GM18861 (cell line): ENCODE measurements around the gene GATAD2A.
A peak's percentile ranks its signal among the peaks of the same experiment; 100 is the strongest.
"Not testable (repeated sequence)": the region's sequence is repeated elsewhere in the genome, so short reads cannot be mapped to it uniquely, and the experiment has no call there.

ENCODE experiments used
- ATAC-seq: cut with Tn5 transposase; IDR thresholded peaks from one replicate; pipeline ENCODE4 v1.9.1; 2021; ENCODE audit not compliant: unreplicated experiment

GATAD2A gene

DNA sequence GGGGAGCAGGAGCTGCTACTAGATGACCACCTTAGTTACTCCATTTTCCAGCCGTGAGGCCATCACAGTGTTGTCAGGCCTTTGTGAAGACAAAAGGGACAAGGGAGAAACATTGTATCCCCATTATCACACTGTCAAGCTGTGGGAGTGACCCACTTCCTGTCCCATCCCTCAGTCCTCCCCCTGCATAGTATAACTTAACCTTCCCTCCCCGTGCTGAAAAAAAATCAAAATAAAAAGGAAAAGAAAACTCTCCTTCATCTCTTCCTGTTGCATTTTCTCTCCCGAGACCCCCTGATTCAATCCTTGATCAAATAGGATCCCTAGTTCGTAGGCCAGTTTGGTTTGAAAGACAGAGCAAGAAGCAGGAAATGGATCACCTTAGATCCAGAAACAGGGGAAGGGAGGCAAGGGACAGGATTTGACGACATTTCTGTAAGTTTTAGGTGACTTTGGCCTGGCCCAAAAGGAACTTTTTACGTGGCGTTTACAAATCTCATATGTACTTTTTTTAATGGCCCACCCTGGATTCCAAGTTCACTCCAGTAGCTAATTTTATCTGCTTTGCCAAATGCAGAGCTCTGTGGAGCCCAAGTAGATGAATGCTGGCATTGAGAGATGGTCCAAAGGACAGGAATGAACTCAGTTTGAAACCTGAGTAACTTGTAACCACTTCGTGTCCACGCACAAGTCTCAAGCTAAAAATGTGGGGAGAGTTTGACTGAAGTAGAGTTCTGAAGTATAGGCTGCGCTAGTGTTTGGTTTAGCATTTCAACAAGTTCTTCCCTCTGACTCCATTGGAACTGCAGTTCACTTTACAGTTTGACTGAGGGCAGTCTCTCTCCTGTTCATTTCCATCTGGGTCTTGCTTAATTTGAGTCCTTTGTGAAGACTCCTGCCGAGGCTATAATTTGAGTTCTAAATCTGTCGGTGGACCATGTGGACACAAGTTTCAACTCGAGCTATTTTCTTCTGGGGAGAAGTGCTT is 16.6 kb upstream of the GATAD2A start:
- ATAC-seq: no peak

DNA sequence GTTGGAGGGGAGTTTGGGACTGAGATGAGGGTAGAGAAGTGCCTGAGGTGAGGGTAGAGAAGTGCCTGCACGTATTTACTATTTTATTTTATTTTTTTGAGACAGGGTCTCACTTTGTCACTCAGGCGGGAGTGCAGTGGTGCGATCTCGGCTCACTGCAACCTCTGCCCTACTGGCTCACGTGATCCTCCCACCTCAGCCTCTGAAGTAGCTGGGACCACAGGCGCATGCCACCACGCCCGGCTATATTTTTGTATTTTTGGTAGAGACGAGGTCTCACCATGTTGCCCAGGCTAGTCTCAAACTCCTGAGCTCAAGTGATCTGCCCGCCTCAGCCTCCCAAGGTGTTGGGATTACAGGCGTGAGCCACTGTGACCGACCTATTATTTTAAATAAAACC is 15.8 kb upstream of the GATAD2A start:
- ATAC-seq: not testable (repeated sequence)

DNA sequence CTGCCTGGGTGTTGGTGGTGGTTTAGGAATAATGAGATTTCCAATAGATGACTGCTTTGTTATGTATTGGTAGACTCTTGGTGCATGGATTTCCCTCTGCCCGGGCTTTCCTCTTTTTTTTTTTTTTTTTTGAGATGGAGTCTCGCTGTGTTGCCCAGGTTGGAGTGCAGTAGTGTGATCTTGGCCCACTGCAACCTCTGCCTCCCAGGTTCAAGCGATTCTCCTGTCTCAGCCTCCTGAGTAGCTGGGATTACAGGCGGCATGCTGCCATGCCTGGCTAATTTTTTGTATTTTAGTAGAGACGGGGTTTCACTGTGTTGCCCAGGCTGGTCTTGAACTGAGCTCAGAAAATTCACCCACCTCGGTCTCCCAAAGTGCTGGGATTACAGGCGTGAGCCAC is 11.1 kb upstream of the GATAD2A start:
- not testable (repeated sequence) for ATAC-seq

DNA sequence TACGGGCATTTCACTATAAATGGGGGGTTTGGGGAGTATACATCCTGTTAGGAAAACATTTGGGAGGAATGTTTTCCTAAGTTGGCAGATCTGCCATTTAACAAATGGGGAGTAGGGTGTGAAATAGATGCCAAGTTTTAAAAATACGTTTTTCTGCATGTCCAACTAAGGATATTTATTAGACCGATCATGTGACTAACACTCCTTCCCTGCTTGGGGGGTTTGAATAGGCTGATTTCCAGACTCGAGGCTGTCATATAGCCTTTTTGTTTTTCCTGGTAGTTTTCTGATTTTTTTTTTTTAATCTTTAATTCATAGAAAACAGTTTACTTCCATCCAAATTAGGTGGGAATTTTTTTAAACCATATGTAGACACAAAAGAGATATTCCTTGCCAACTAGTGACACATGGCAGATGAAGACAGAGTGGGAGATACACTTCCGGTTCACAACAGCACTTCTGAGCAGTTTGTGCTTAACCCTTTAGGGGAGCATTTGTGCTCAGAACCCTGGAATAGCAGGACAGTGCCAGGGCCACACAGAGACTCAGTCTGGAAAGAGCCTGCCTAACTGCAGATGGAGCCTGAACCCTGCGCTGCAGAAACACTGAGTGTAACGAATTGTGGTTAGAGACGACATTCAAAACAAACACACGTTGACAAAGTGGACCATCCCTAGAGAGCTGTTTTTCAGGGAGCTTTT is 5.6 kb upstream of the GATAD2A start:
- ATAC-seq: no peak

DNA sequence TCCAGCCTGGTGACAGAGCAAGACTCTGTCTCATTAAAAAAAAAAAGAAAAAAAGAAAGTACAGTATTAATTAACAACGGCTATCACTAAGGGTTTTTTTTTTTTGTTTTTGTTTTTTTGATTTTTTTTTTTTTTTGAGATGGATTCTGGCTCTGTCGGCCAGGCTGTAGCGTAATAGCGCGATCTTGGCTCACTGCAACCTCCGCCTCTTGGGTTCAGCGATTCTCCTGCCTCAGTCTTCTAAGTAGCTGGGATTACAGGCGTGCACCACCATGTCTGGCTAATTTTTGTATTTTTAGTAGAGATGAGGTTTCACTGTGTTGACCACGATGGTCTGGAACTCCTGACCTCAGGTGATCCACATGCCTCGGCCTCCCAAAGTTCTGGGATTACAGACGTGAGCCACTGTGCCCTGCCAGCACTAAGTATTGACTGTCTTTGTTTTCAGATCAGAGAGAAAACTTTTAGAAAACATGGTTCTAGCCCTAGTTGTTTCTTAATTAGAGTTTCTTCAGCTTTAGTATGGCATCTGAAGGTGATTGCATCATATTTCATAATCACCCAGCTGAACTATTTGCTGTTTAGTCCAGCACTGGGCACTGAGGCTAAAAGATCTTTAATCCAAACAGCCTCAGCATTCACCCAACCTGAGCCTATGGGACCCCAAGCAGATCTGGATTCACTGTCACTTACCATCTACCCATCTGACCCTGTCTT is 2.7 kb upstream of the GATAD2A start:
- no peak for ATAC-seq

DNA sequence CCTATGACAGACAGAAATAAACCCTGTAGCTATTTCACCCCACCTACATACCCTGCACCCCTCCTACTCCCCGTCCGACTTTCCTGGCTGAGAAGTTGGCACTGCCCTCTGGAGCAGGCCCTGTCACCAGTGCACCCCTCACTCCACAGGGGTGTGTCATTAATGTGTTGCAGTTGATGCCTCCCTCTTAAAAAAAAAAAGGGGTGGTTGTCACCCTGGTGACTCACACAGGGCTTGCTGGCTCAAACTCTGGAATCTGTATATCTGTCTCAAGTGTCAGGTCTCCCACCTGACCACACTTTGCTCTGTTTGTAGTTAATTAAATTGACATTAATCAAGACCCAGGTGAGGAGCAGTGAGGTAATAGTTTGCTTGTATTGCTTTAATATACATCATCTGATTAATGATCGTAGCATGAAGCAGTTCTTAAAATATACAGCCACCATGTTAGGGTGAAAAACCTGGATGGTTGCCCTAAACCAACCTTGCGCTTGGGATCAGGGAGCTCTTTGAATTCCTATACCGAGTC is 2.0 kb upstream of the GATAD2A start:
- ATAC-seq: no peak

DNA sequence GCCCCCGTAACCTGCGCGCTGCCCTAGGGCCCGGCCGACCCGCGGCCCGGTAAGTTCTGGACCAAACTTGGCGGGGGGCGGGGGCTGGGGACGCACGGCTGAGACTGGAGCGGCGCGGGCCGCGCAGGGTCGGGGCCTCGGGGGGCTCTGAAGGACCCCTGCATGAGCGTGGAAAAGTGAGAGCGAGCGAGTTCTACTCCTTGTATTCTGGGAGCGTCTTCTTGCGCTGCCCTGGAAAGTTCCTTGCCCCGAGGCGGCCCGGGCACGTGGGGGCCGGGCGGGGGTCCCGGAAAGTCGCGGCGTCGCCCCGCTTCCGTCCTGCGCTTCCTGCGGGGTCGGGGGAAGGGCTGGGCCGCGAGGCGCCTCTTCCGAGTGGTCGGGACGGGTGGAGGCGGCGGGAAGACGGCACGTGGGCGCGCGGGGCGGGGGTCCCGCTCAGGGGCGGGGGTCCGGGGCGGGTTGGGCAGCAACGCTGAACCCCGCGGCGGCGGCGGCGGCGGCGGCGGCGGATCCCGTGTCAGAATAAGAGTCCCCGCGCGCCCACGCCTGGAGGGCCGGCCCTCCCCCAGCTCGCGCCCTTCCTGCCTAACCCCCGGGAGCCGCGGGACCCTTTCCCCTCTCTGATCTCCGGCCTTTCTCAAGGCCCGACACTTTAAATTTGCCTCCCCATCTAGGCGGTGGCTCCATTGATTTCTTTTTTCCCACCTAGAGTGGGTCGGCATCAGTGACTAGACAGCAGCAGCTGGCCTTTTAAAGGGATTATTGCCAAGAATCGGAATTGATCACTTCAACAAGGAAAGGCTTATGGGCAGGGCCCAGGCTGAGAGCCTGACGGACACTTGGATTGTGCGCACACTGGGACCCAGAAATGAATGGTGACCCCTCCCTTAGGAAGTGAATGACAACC is 749 bp downstream of the GATAD2A start:
- peak; percentile 4 for ATAC-seq

DNA sequence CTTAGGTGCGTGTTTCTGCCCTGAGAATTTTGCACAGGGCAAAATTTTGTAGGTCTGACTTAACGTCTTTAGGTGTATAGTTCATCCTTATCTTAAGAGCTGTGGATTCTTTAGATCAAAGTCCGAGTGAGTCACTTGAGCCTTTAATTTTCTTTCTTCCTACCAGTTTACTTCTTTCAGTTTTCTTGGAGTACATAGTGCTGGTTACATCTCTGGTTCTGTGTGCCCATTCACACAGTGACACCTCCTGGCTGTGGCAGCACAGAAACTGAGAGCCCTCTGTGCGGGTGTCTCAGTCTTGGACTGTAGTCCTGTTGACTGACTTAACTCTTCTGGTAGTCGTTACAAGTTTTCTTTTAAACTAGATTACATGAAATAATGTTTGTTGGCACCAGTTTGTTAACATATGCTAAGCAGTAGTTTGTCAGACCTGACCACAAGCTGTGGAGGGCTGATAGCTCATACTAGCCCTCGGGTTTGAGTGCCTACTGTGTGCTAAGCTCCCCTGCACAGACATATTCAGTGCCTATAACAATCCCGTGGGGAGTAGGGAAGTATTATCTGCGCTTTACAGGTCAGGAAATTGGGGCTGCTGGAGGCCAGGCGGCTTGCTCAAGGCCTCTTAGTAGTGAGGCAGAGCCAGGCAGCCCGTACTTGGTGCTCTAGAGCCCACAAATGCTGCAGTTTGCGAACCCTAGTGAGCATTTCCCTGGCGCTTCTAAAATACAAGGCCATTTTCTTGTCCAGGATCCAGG is 1.6 kb downstream of the GATAD2A start:
- ATAC-seq: peak; percentile 32

DNA sequence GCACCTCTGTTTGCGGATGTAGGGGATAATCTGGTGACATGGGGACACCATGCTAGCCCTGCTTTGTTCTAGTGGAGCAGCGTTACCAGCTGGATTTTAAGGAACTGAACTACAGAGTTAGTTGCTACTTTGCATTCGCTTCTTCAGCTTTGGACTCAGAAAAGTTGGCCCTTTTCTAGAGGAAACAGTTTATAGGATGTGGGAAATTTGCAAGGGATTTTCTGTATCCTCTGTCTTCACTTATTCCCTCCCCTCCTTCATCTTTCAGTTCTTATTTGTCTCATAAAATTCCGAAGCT is 2.1 kb downstream of the GATAD2A start:
- ATAC-seq: no peak

DNA sequence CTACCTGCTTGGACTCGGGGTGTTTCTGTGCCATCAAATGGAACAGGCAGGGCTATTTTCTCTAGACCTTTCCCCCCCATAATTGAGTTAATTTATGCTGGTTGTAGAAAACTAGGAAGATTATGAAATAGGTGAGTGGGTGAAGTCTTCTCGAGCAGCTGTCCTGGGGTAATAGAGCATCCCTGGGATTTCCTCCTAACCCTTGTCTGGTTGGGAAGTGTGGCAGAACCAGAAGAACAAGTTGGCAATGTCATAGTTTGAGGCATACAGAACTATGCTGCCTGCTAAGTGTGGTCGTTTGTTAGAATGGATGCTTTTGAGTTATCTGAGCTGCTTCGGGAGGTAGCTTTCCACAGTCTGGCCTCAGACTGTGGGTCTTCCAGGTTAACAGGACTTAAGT is 3.7 kb downstream of the GATAD2A start:
- no peak for ATAC-seq

DNA sequence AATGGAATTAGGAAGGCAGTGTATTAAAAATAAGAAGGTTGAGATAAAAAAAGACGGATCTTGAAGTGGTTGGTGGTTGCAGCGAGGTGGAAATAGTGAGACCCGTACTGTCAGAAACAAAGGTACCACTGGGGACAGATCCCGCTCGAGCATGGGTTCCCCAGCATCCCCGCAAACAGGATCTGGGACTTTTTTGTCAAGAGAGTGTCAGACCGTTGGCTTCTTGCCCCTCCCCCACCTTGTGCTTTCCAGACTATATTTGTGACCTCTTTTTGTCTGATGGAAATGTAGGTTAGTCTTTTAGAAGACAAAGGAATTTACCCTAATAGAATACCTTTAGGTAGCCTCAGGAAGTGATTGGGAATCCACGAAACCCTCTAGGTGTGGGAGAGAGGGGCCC is 4.2 kb downstream of the GATAD2A start:
- ATAC-seq: no peak

DNA sequence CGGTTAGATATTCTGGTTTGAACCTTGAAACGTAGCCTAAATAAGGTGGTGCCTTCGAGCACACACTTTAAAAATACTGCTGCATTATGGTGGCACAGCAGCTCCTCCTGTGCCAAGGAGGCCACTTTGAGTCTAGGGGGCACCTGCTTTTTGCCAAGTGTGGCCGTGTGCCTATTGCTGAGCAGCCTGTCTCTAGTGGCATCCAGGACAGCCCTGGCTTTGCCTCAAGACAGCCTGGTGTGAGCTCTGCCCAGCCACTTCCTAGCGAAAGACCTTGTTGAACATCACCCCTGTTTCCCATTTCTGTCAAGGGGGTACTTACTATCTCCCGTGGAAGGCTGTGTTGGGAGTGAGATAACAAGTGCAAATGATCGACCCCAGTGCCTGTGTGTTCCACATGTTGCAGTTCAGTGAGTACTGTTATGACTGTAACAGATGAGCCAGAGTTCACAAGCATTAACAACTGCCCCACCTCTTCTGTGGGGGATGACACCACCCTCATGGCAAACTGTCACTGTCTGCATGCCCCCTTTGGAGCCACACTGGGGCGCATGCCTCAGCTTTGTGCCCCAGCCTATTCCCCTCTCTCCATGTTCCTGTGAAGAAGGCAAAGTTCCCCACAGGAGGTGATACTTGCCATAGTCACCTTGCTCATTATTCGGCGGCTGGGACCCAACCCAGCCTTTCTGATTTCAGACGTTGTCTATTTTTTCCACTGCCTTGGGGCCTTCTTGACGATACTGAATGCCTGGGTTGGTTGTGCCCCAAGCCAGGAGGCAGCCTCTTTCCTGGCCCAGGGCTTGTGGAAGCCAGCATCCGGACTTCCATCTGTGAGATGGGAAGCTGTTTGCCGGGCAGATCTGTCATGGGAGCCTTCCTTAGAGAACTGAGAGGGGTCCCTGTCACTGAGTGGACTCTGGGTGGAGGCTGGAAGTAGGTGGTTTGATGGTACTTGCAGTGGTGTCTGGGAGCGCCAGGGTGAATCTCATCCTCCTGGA is 5.4 kb downstream of the GATAD2A start:
- ATAC-seq: no peak

DNA sequence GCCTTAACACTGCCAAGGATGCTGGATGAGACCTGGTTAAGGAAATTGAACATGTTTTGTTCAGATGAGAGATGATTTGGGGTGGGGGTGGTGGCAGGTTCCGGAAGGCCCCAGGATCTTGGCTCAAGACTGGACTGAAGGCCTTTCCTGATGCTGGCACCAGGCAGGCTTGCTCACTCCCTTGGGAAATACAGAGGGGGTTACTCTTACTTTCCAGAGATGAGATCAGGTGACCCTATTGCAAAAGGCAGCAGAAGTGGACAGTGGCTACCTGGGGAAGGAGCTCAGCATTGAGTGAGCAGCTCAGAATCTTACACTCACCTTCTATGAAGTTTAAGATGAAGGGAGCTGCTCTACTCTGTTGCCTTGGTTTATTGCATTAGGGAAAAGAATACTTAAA is 10.8 kb downstream of the GATAD2A start:
- no peak for ATAC-seq

DNA sequence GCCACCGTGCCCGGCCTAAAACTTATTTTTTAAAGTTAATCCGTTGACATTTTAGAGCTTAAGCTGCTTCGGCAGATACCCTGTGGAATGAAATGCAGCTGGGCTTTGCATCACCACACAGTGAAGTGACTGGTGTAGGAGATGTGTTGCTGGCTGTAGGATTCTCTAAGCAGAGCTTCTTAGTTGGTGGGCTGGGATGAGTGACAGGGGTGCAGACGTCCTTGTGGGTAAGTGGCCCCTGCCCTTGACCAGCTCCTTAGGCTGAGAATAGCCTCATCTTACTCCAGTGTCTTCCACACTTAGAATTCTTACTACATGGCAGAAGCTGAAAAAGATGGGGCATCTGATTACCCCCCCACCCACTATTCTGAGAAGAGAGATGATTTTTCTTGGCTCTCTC is 11.6 kb downstream of the GATAD2A start:
- ATAC-seq: no peak

DNA sequence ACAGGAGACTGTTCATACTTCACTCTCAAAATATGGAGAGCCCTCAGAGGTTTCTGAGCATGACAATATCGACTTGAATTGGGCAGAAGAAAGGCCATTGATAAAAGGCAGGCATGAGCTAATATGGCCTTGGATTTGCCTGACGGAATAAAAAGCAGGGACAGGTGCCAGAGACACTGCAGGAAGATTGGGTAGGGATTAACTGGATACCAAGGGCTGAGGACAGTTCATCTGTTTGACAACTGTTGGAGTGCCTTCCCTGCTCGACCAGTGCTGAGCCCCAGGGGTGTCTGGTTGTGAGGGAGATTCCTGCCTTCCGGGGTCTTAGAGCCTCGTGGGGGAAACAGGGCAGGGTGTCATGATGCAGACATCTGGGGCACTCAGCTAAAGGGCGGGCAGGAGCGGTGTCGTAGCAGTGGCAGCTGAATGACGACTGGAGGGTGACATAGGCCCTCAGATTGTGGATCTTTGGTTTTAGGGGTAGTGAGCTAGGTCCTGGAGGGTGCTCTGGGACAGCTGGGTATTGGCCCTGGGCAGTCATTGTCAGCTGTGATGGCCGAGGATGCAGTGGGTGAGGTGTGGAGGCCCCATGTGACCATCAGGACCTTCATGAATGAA is 12.3 kb downstream of the GATAD2A start:
- ATAC-seq: no peak

DNA sequence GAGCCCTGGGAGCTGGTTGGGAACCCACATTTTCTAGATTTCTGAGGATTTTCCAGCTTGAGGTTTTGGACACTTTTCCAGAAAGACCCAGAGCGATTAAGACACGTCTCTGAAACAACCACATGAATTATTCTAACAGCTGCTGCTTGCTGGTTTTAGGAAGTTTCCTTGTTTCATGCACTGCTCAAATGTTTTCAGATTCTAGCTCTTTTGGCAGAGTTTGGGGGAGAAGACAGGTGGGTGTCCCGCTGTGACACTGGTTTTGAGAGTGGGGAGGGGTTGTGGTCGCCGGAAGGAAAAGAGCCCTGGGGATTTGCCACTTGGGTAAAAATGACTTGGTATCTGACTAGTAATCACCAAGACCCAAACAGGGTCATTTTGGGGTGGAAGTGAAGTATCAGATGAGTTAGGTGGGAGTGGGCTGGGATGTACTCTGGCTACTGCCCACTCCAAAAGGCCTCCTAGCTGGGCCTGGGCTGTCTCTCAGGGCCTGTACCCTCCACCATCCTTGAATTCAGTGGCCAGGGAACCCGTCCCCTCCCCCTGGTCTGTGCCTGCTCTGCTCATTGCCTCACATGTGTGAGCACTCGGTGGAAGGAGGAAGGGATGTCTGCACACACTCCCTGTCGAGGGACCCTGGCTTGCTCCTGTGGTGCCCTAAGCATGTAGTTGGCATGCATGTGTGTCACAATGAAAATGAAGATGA is 13.2 kb downstream of the GATAD2A start:
- no peak for ATAC-seq

DNA sequence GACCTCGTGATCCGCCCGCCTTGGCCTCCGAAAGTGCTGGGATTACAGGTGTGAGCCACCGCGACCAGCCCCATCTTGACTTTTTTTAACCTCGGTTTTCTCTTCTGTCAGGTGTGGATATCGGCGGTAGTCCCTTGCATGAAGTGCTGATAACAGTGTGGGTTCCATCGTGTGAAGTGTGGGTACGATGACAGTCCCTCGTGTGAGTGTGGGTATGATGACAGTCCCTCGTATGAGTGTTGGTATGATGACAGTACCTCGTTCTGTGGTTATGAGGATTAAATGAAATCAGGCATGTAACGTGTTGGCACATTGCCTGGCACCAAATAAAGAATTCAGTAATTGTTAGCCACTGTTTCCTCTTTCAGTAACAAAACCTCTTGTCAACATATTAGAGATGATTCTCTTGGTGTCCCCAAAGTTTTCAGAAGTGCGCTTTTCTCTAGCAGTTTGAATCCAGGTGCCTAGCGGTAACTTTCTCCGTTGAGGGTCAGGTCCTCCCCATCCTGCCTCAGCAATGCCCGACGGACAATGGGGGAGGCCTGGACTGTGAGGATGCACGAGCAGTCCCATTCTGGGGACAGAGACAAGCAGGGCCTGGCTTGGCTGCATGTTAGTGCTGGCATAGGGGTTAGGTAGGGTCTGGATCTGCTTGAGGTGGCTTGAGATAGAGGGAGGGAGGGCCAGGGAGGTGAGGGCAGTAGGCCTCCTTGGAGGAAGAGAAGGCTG is 15.3 kb downstream of the GATAD2A start:
- no peak for ATAC-seq
